Calu3 (cell line): ENCODE measurements around the gene KRT6A. TPM values are rescaled to one million over a fixed set of nuclear protein-coding genes. Genes with fewer than 3 reads are reported as not detected.

Experiments
- BruUV-seq: library from RNA; stranded (reverse); fragments of 400-500 nt; replicated peaks from 2 replicates; lab custom pipeline; 2021; lab: Mats Ljungman, UMichigan
- CTCF ChIA-PET: fragments of 300-600 bp; sonication (Branson Sonifier 250); formaldehyde crosslinking; loops from one replicate; lab custom pipeline; 2022; ENCODE audit warnings: antibody characterized with exemption; lab: Charles Lee
- DNase-seq: peaks from one replicate; pipeline ENCODE4 v3.0.0; 2022
- H3K27ac Mint-ChIP-seq: one replicate; pipeline ENCODE4 v1.8.0; 2022; ENCODE audit warnings: mixed read lengths; ENCODE audit not compliant: unreplicated experiment
- H3K27me3 Mint-ChIP-seq: one replicate; pipeline ENCODE4 v1.8.0; 2022; ENCODE audit warnings: mixed read lengths; ENCODE audit not compliant: unreplicated experiment
- H3K36me3 Mint-ChIP-seq: one replicate; pipeline ENCODE4 v1.8.0; 2022; ENCODE audit warnings: mild to moderate bottlenecking, moderate library complexity, mixed read lengths; ENCODE audit not compliant: insufficient read depth, unreplicated experiment
- H3K4me1 Mint-ChIP-seq: one replicate; pipeline ENCODE4 v1.8.0; 2022; ENCODE audit warnings: mild to moderate bottlenecking, low read depth, mixed read lengths; ENCODE audit not compliant: unreplicated experiment
- H3K4me3 Mint-ChIP-seq: one replicate; pipeline ENCODE4 v1.8.0; 2022; ENCODE audit warnings: mild to moderate bottlenecking, low read depth, moderate library complexity, mixed read lengths; ENCODE audit not compliant: unreplicated experiment
- H3K9me3 Mint-ChIP-seq: one replicate; pipeline ENCODE4 v1.8.0; 2022; ENCODE audit warnings: low read depth, mixed read lengths; ENCODE audit not compliant: unreplicated experiment
- CTCF ChIP-seq: fragments of 200-600 bp; IDR thresholded peaks from one replicate; pipeline ENCODE4 v1.8.0; 2022; ENCODE audit warnings: antibody characterized with exemption; ENCODE audit not compliant: unreplicated experiment
- intact Hi-C: fragments of 100-400 bp; cut with micrococcal nuclease; formaldehyde crosslinking; loops from one replicate; pipeline ENCODE4 v1.10.0; 2022; ENCODE audit not compliant: unreplicated experiment
- total RNA-seq: library from RNA; stranded (reverse); gene quantifications from 2 replicates; pipeline ENCODE4 v1.2.3, GENCODE V29; 2022

The KRT6A gene
- total RNA-seq, 1 experiment from 2014 or later, result 0.24 TPM

- H3K9me3 Mint-ChIP-seq, result no peaks in the 10 kb centered on the region
- CTCF ChIA-PET, result interaction anchor here (0.8 kb wide), 1 partner anchor 47 kb away, joined by 3 read pairs; no protein-coding TSS in a partner anchor
- intact Hi-C loops, result loop anchor here (5.0 kb wide), 1 partner anchor 65 kb away; no protein-coding TSS in a partner anchor
- peak; percentile 21 for DNase-seq
- H3K27ac Mint-ChIP-seq, result peak overlapping the region; percentile 14
- BruUV-seq, result no TSS peak
- H3K27me3 Mint-ChIP-seq, result no peaks in the 10 kb centered on the region
- no peak overlapping the region for H3K4me3 Mint-ChIP-seq
- no peak for TF ChIP-seq CTCF
- peaks cover 18% of the 10 kb centered on the region for H3K4me1 Mint-ChIP-seq
- no peaks in the 10 kb centered on the region for H3K36me3 Mint-ChIP-seq
These were observed 50.4 kb downstream of the KRT6A start for GRCh38 chr12:52442600-52443061.

- Mint-ChIP-seq H3K4me1 (peaks cover 30% of the 10 kb centered on the region), H3K27ac (no peak overlapping the region), H3K9me3 (no peaks in the 10 kb centered on the region), H3K27me3 (no peaks in the 10 kb centered on the region), H3K4me3 (no peak overlapping the region), H3K36me3 (no peaks in the 10 kb centered on the region)
- BruUV-seq, result no TSS peak
- no peak for DNase-seq
- TF ChIP-seq CTCF, result no peak
- CTCF ChIA-PET, result interaction anchor here (1.4 kb wide), 1 partner anchor 14 kb away, joined by 3 read pairs; no protein-coding TSS in a partner anchor
- intact Hi-C loops, result loop anchor here (5.0 kb wide), 1 partner anchor 66 kb away; no protein-coding TSS in a partner anchor
These were observed 51.6 kb downstream of the KRT6A start for GRCh38 chr12:52441320-52441911.

GRCh38 chr12:52440821-52441319 lies 52.2 kb downstream of the KRT6A start:
- Mint-ChIP-seq H3K9me3 (no peaks in the 10 kb centered on the region), H3K4me3 (no peak overlapping the region), H3K27me3 (no peaks in the 10 kb centered on the region), H3K27ac (no peak overlapping the region), H3K36me3 (no peaks in the 10 kb centered on the region), H3K4me1 (peaks cover 31% of the 10 kb centered on the region)
- no TSS peak for BruUV-seq
- intact Hi-C loops, result loop anchor here (5.0 kb wide), 1 partner anchor 66 kb away; no protein-coding TSS in a partner anchor
- no peak for TF ChIP-seq CTCF
- CTCF ChIA-PET, result interaction anchor here (1.4 kb wide), 1 partner anchor 14 kb away, joined by 3 read pairs; no protein-coding TSS in a partner anchor
- no peak for DNase-seq

GRCh38 chr12:52439845-52440244 lies 53.2 kb downstream of the KRT6A start:
- DNase-seq, result no peak
- intact Hi-C loops, result loop anchor here (5.0 kb wide), 1 partner anchor 67 kb away; no protein-coding TSS in a partner anchor
- no peak for TF ChIP-seq CTCF
- BruUV-seq, result no TSS peak
- CTCF ChIA-PET, result interaction anchor here (0.6 to 1.4 kb wide), 2 partner anchors 13 to 99 kb away, joined by 3 to 5 read pairs; no protein-coding TSS in a partner anchor
- Mint-ChIP-seq H3K4me3 (no peak overlapping the region), H3K9me3 (no peaks in the 10 kb centered on the region), H3K27me3 (peaks cover 5% of the 10 kb centered on the region), H3K4me1 (peaks cover 31% of the 10 kb centered on the region), H3K36me3 (no peaks in the 10 kb centered on the region), H3K27ac (no peak overlapping the region)
